Bronchial epithelial cell (primary cell): ENCODE data around the gene EPS15. TPM values are rescaled to one million over a fixed set of nuclear protein-coding genes. Genes with fewer than 3 reads are reported as not detected.
A peak's percentile ranks its signal among the peaks of the same experiment; 100 is the strongest.

Source experiments
- DNase-seq: peaks from one replicate; pipeline ENCODE4 v3.0.0-alpha.2; 2010; ENCODE audit warnings: low read depth
- FAIRE-seq: peaks from 2 replicates; lab custom pipeline; 2011; peaks lifted over from hg19 to GRCh38; lab: Jason Lieb, UNC
- H3K27me3 ChIP-seq: 2 replicates; pipeline ENCODE4 v1.5.1; 2011; ENCODE audit warnings: low read length; ENCODE audit not compliant: control insufficient read depth, insufficient read depth
- H3K36me3 ChIP-seq: 2 replicates; pipeline ENCODE4 v1.5.1; 2011; ENCODE audit warnings: low read length; ENCODE audit not compliant: control insufficient read depth, insufficient read depth
- H3K4me3 ChIP-seq: 2 replicates; pipeline ENCODE4 v1.5.1; 2011; ENCODE audit warnings: mild to moderate bottlenecking, low read depth, low read length, control low read depth
- total RNA-seq: library from RNA; depleted of rRNA; stranded (reverse); fragments of >200 nt; gene quantifications from 2 replicates; pipeline ENCODE4 v1.2.1, GENCODE V29; 2014
- TF ChIP-seq, protein P1 (sequence below): IDR thresholded peaks from 2 replicates; pipeline ENCODE4 v1.5.1; 2011; ENCODE audit warnings: mild to moderate bottlenecking, moderate library complexity, low read length, control low read depth, inconsistent platforms; ENCODE audit not compliant: insufficient read depth, severe bottlenecking

The EPS15 gene
- total RNA-seq, 1 donor from 2014 or later, result 34.8 TPM

- Histone ChIP-seq H3K27me3 (no peaks in the 10 kb centered on the region), H3K4me3 (peak overlapping the region; percentile 54), H3K36me3 (no peaks in the 10 kb centered on the region)
- FAIRE-seq (no peak), DNase-seq (peak; percentile 22)
- TF ChIP-seq, protein P1, sequence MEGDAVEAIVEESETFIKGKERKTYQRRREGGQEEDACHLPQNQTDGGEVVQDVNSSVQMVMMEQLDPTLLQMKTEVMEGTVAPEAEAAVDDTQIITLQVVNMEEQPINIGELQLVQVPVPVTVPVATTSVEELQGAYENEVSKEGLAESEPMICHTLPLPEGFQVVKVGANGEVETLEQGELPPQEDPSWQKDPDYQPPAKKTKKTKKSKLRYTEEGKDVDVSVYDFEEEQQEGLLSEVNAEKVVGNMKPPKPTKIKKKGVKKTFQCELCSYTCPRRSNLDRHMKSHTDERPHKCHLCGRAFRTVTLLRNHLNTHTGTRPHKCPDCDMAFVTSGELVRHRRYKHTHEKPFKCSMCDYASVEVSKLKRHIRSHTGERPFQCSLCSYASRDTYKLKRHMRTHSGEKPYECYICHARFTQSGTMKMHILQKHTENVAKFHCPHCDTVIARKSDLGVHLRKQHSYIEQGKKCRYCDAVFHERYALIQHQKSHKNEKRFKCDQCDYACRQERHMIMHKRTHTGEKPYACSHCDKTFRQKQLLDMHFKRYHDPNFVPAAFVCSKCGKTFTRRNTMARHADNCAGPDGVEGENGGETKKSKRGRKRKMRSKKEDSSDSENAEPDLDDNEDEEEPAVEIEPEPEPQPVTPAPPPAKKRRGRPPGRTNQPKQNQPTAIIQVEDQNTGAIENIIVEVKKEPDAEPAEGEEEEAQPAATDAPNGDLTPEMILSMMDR, result no peak
These were observed 1.6 kb downstream of the EPS15 start for GRCh38 chr1:51517361-51518032.

GRCh38 chr1:51516649-51517158 lies 2.4 kb downstream of the EPS15 start:
- TF ChIP-seq, protein P1, result no peak
- FAIRE-seq (no peak), DNase-seq (no peak)
- Histone ChIP-seq H3K36me3 (no peaks in the 10 kb centered on the region), H3K27me3 (no peaks in the 10 kb centered on the region), H3K4me3 (no peak overlapping the region)

- TF ChIP-seq, protein P1, result no peak
- no peaks in the 10 kb centered on the region for H3K36me3 ChIP-seq
- FAIRE-seq, result no peak
- no peaks in the 10 kb centered on the region for H3K27me3 ChIP-seq
- no peak for DNase-seq
- H3K4me3 ChIP-seq, result no peak overlapping the region
These were observed 3.0 kb downstream of the EPS15 start for GRCh38 chr1:51515982-51516648.

DNA sequence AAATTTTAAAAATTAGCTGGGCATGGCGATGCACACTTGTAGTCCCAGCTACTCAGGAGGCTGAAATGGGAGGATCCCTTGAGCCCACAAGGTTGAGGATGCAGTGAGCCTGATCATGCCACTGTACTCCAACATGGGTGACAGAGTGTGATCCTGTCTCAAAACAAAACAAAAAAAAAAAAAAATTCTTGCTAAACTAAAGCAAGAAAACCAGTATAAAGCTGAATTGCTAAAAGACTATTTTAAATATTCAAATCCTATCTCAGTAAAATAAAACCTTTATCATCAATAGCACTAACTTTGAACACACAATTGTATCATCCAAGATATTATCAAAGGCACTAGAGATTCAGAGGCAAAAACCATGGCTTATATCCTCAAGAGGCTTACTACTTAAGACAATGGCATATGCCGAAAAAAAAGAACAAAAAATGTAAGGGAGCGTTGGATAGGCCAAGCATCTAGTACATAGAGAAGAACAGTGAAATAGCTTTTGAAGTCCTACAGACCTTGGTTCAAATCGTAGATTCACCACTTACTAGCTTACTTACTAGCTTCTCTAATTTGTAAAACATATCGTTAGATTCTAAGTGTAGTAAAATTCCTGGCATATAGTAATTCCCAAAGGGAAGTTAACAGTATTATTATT lies 3.6 kb downstream of the EPS15 start:
- no peak for FAIRE-seq
- H3K4me3 ChIP-seq, result no peak overlapping the region

DNA sequence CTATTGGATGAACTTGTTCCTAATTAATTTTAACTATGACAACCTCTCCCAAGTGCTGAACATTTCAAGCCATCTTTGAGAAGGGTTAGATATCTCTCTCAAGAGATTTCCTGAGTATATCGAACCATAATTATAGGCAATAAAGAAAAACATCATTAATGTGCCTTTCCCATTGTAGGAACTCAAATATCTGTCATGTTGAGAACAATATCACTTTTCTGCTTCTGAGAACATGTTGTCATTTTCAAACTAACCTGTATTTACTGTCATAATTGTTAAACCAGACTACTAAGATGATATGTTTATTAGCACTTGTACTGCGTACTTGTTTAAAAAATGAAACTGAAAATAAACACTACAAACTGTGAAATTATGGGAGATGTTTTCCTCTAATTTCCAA lies 4.3 kb downstream of the EPS15 start:
- TF ChIP-seq, protein P1, result no peak
- Histone ChIP-seq H3K4me3 (no peak overlapping the region), H3K27me3 (no peaks in the 10 kb centered on the region), H3K36me3 (no peaks in the 10 kb centered on the region)
- DNase-seq (no peak), FAIRE-seq (no peak)

More for the DNA sequence above, 3.6 kb downstream of the EPS15 start:
- TF ChIP-seq, protein P1, result no peak
- no peaks in the 10 kb centered on the region for H3K36me3 ChIP-seq
- H3K27me3 ChIP-seq, result no peaks in the 10 kb centered on the region
- DNase-seq, result no peak
